SK-N-SH (cell line): Measurements from ENCODE around the gene ARHGEF40. TPM values are rescaled to one million over a fixed set of nuclear protein-coding genes. Genes with fewer than 3 reads are reported as not detected.
A peak's percentile ranks its signal among the peaks of the same experiment; 100 is the strongest.

ENCODE experiments used
- CTCF ChIA-PET: fragments of 300-600, 350-600 bp; formaldehyde crosslinking; extraction: SDS; loops from one replicate; lab custom pipeline; 2021; lab: Yijun Ruan, JAX
- POLR2A ChIA-PET: fragments of 350-600 bp; sonication (Branson Sonifier 250); formaldehyde crosslinking; extraction: SDS; loops from one replicate; lab custom pipeline; 2020; ENCODE audit warnings: antibody characterized with exemption, inconsistent platforms; lab: Yijun Ruan, JAX
- DNase-seq: peaks from one replicate; pipeline ENCODE4 v3.0.0; 2012
- H2AFZ ChIP-seq: fragments of 200-600 bp; sonication (generic); 2 replicates; pipeline ENCODE4 v1.8.1; 2016; ENCODE audit warnings: antibody characterized with exemption, mild to moderate bottlenecking, low read depth
- H3F3A ChIP-seq: fragments of 200-600 bp; sonication (generic); replicated peaks from 2 replicates; pipeline ENCODE3; 2016; ENCODE audit warnings: antibody characterized with exemption, mild to moderate bottlenecking; ENCODE audit not compliant: insufficient read depth
- H3K27ac ChIP-seq, 2 experiments: fragments of 200-500 bp in 1 of 2; fragments of 200-600 bp in 1 of 2; sonication (Bioruptor generic) in 1 of 2; sonication (generic), shearing (Covaris generic) in 1 of 2; 2 replicates each; pipeline versions ENCODE4 v1.5.1 to v1.6.1; 2014 to 2016; ENCODE audit warnings: low read depth in 2 of 2, inconsistent platforms in 1 of 2, low read length in 1 of 2, mild to moderate bottlenecking in 1 of 2, mixed read lengths in 1 of 2
- H3K27me3 ChIP-seq: fragments of 200-600 bp; sonication (generic), shearing (Covaris generic); 2 replicates; pipeline ENCODE4 v1.6.1; 2016; ENCODE audit warnings: mixed run types; ENCODE audit not compliant: insufficient read depth
- H3K36me3 ChIP-seq, 2 experiments: fragments of 200-500 bp in 1 of 2; fragments of 200-600 bp in 1 of 2; sonication (Bioruptor generic) in 1 of 2; sonication (generic) in 1 of 2; replicated peaks in 1 of 2; 2 replicates each; pipeline versions ENCODE3 to v1.5.1; 2014 to 2016; ENCODE audit warnings: low read length in 1 of 2, mild to moderate bottlenecking in 1 of 2; ENCODE audit not compliant: insufficient read depth in 2 of 2, control insufficient read depth in 1 of 2
- H3K4me1 ChIP-seq, 2 experiments: fragments of 200-500 bp in 1 of 2; fragments of 200-600 bp in 1 of 2; sonication (Bioruptor generic) in 1 of 2; sonication (generic), shearing (Covaris generic) in 1 of 2; 2 replicates each; pipeline versions ENCODE4 v1.5.1 to v1.6.1; 2014 to 2016; ENCODE audit warnings: low read depth in 1 of 2, low read length in 1 of 2, mixed run types in 1 of 2; ENCODE audit not compliant: insufficient read depth in 2 of 2, control insufficient read depth in 1 of 2
- H3K4me2 ChIP-seq: fragments of 200-600 bp; sonication (generic), shearing (Covaris generic); 2 replicates; pipeline ENCODE4 v1.6.1; 2017; ENCODE audit warnings: mixed run types
- H3K4me3 ChIP-seq, 2 experiments: fragments of 200-500 bp in 1 of 2; fragments of 200-600 bp in 1 of 2; sonication (Bioruptor generic) in 1 of 2; sonication (generic), shearing (Covaris generic) in 1 of 2; 2 replicates each; pipeline versions ENCODE4 v1.5.1 to v1.8.1; 2014 to 2016; ENCODE audit warnings: low read depth in 2 of 2, inconsistent platforms in 1 of 2, low read length in 1 of 2, mild to moderate bottlenecking in 1 of 2, mixed read lengths in 1 of 2, moderate library complexity in 1 of 2
- H3K79me2 ChIP-seq: fragments of 200-600 bp; sonication (generic); 2 replicates; pipeline ENCODE4 v1.8.1; 2017; ENCODE audit warnings: mild to moderate bottlenecking; ENCODE audit not compliant: insufficient read depth
- H3K9ac ChIP-seq: fragments of 200-600 bp; sonication (generic); 2 replicates; pipeline ENCODE4 v1.6.1; 2017; ENCODE audit warnings: mixed run types
- H3K9me2 ChIP-seq: fragments of 200-600 bp; sonication (generic); 2 replicates; pipeline ENCODE4 v1.6.1; 2017; ENCODE audit warnings: mixed run types
- H3K9me3 ChIP-seq: fragments of 200-600 bp; sonication (generic); 2 replicates; pipeline ENCODE4 v1.6.1; 2017; ENCODE audit warnings: mixed run types, mild to moderate bottlenecking, moderate library complexity
- H4K20me1 ChIP-seq: fragments of 200-600 bp; sonication (generic); 2 replicates; pipeline ENCODE4 v1.6.1; 2017; ENCODE audit warnings: mild to moderate bottlenecking, mixed run types; ENCODE audit not compliant: insufficient read depth
- EP300 ChIP-seq, 2 experiments: IDR thresholded peaks; 2 replicates each; pipeline versions ENCODE4 v1.4.0 to v1.6.1; 2012; ENCODE audit warnings: borderline replicate concordance in 1 of 2, low read depth in 1 of 2, low read length in 1 of 2
- EZH2phosphoT487 ChIP-seq: fragments of 200-600 bp; sonication (generic); IDR thresholded peaks from 2 replicates; pipeline ENCODE4 v1.6.1; 2017; ENCODE audit warnings: low read depth, mixed run types, mild to moderate bottlenecking, antibody characterized with exemption, moderate library complexity, borderline replicate concordance
- FOXJ3 ChIP-seq: sonication (generic); formaldehyde crosslinking; IDR thresholded peaks from 2 replicates; pipeline ENCODE4 v1.5.1; 2020; ENCODE audit warnings: mild to moderate bottlenecking, missing genetic modification reagents
- GABPA ChIP-seq: IDR thresholded peaks from 2 replicates; pipeline ENCODE4 v1.4.0; 2012; ENCODE audit warnings: low read depth, mild to moderate bottlenecking
- GATA2 ChIP-seq: sonication (generic); formaldehyde crosslinking; IDR thresholded peaks from 2 replicates; pipeline ENCODE4 v1.5.0; 2020; ENCODE audit warnings: mild to moderate bottlenecking, missing genetic modification reagents
- JUND ChIP-seq: IDR thresholded peaks from 2 replicates; pipeline ENCODE4 v1.4.0; 2012
- MAX ChIP-seq: IDR thresholded peaks from 2 replicates; pipeline ENCODE4 v1.4.0; 2012; ENCODE audit warnings: low read depth
- MXI1 ChIP-seq: IDR thresholded peaks from 2 replicates; pipeline ENCODE4 v1.6.1; 2012; ENCODE audit warnings: mild to moderate bottlenecking, low read depth, low read length, improper control_type of control experiment
- NRF1 ChIP-seq: IDR thresholded peaks from 2 replicates; pipeline ENCODE4 v1.6.1; 2012; ENCODE audit warnings: low read depth, mild to moderate bottlenecking, low read length
- PBX3 ChIP-seq: IDR thresholded peaks from 2 replicates; pipeline ENCODE4; 2012
- POLR2AphosphoS5 ChIP-seq: IDR thresholded peaks from 2 replicates; pipeline ENCODE4 v1.6.1; 2012; ENCODE audit warnings: low read depth, low read length
- RCOR1 ChIP-seq: fragments of 150-350 bp; IDR thresholded peaks from 2 replicates; pipeline ENCODE4 v1.6.1; 2017; ENCODE audit warnings: antibody characterized with exemption, low read length
- RFX5 ChIP-seq: IDR thresholded peaks from 2 replicates; pipeline ENCODE4 v1.6.1; 2012; ENCODE audit warnings: mild to moderate bottlenecking, improper control_type of control experiment, low read length
- TCF12 ChIP-seq: IDR thresholded peaks from 2 replicates; pipeline ENCODE4 v1.4.0; 2012
- USF2 ChIP-seq: fragments of 150-350 bp; IDR thresholded peaks from 2 replicates; pipeline ENCODE4 v1.6.1; 2017; ENCODE audit warnings: antibody characterized with exemption, low read length, low read depth, borderline replicate concordance
- YY1 ChIP-seq: IDR thresholded peaks from 2 replicates; pipeline ENCODE4 v1.4.0; 2012; ENCODE audit warnings: low read depth, mild to moderate bottlenecking
- WGBS: methylation state at CpG from one replicate; pipeline ENCODE4 v1.1.6; 2017; ENCODE audit warnings: low lambda C conversion rate; 5-methylcytosine and 5-hydroxymethylcytosine counted together
- polyA plus RNA-seq, 3 experiments: library from polyadenylated mRNA; depleted of rRNA; stranded (reverse); fragments of >200 nt; gene quantifications; 2 replicates each; pipeline ENCODE4 v1.2.3, GENCODE V29; 2012
- TF ChIP-seq, protein P1 (sequence below): IDR thresholded peaks from 2 replicates; pipeline ENCODE4 v1.4.0; 2012; ENCODE audit warnings: low read depth, borderline replicate concordance
- TF ChIP-seq, protein P2 (sequence below): IDR thresholded peaks from 2 replicates; pipeline ENCODE4 v1.4.0; 2012; ENCODE audit warnings: low read depth, borderline replicate concordance

ARHGEF40 gene
- polyA plus RNA-seq, 1 of the 3 experiments (the other 2 are of a cell fraction): 58.8 TPM

GRCh38 chr14:21098892-21099595, 28.9 kb downstream of the ARHGEF40 start:
- 8% methylated on average over 16 of the region's 16 CpGs for WGBS
- H3K9ac ChIP-seq: peak overlapping the region; percentile 68

DNA sequence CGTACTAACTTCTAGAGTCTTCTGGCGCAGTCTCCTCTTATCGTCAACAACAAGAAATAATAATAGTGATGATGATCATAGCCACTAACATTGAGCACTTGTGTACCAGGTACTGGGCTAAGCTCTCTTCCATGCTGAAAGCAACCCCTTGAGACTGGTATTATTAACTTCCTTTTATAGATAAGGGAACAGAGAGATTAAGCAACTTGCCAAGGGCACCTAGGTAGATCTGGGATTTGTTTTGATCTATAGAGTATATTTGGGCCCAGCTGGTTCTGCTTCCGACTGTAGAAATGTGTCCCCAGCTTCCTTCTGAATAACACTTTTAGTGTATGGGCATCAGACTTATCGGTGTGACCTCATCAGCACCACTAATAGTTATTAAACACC, 29.5 kb downstream of the ARHGEF40 start:
- Histone ChIP-seq H3K27me3 (no peaks in the 10 kb centered on the region), H3K9me2 (no peaks in the 10 kb centered on the region), H3F3A (peaks cover 42% of the 10 kb centered on the region), H2AFZ (no peak overlapping the region), H3K79me2 (no peaks in the 10 kb centered on the region), H3K9me3 (no peaks in the 10 kb centered on the region), H3K9ac (peak overlapping the region; percentile 68; the same call in 1 of the 2 replicates), H3K36me3 (no peaks in the 10 kb centered on the region), H3K27ac (peak overlapping the region in 1 of 2 experiments; percentile 94; a peak in 2 of 4 replicates), H4K20me1 (peaks cover 3% of the 10 kb centered on the region; the same call in 1 of the 2 replicates), H3K4me1 (peaks cover 27 to 31% of the 10 kb centered on the region in 2 experiments), H3K4me3 (peak overlapping the region; percentile 68 to 76), H3K4me2 (peak overlapping the region; percentile 75)
- POLR2A ChIA-PET: no interaction called here
- 87% methylated on average over 5 of the region's 5 CpGs for WGBS
- CTCF ChIA-PET: interaction anchor here (1.0 to 20.5 kb wide), 6 partner anchors 10 to 83 kb away, joined by 3 to 555 read pairs (median 6); partner anchors contain the start of genes ARHGEF40 and NDRG2
- no peak for DNase-seq
- TF ChIP-seq, protein P1, sequence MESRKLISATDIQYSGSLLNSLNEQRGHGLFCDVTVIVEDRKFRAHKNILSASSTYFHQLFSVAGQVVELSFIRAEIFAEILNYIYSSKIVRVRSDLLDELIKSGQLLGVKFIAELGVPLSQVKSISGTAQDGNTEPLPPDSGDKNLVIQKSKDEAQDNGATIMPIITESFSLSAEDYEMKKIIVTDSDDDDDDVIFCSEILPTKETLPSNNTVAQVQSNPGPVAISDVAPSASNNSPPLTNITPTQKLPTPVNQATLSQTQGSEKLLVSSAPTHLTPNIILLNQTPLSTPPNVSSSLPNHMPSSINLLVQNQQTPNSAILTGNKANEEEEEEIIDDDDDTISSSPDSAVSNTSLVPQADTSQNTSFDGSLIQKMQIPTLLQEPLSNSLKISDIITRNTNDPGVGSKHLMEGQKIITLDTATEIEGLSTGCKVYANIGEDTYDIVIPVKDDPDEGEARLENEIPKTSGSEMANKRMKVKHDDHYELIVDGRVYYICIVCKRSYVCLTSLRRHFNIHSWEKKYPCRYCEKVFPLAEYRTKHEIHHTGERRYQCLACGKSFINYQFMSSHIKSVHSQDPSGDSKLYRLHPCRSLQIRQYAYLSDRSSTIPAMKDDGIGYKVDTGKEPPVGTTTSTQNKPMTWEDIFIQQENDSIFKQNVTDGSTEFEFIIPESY: no peak
- TF ChIP-seq FOXJ3 (CRISPR knock-in tag) (no peak), MXI1 (no peak), TCF12 (no peak), RFX5 (no peak), GATA2 (no peak), MAX (no peak), JUND (no peak), PBX3 (no peak), RCOR1 (no peak), NRF1 (no peak), POLR2AphosphoS5 (no peak), EP300 (IDR thresholded peaks at IDR 0.05; ENCODE audit: borderline replicate concordance in 1 of 2, low read depth in 1 of 2, low read length in 1 of 2) (no peak), USF2 (no peak), EZH2phosphoT487 (no peak), YY1 (no peak)
- TF ChIP-seq, protein P2, sequence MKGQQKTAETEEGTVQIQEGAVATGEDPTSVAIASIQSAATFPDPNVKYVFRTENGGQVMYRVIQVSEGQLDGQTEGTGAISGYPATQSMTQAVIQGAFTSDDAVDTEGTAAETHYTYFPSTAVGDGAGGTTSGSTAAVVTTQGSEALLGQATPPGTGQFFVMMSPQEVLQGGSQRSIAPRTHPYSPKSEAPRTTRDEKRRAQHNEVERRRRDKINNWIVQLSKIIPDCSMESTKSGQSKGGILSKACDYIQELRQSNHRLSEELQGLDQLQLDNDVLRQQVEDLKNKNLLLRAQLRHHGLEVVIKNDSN: no peak

More at GRCh38 chr14:21098892-21099595, 28.9 kb downstream of the ARHGEF40 start:
- Histone ChIP-seq H3K27me3 (no peaks in the 10 kb centered on the region), H3K79me2 (no peaks in the 10 kb centered on the region), H3K9me3 (no peaks in the 10 kb centered on the region), H3K9me2 (no peaks in the 10 kb centered on the region), H4K20me1 (peaks cover 6% of the 10 kb centered on the region; the same call in 1 of the 2 replicates), H2AFZ (peak overlapping the region; percentile 89), H3K4me1 (peaks cover 30 to 34% of the 10 kb centered on the region in 2 experiments), H3F3A (peaks cover 38% of the 10 kb centered on the region), H3K27ac (peak overlapping the region; percentile 24 to 94; a peak in 3 of 4 replicates), H3K4me3 (peak overlapping the region; percentile 68 to 76), H3K36me3 (no peaks in the 10 kb centered on the region), H3K4me2 (peak overlapping the region; percentile 75)
- TF ChIP-seq MXI1: peak; percentile 38; the same call in 1 of the 2 replicates
- no peak for TF ChIP-seq GABPA
- ChIA-PET POLR2A (interaction anchor here (1.0 to 3.9 kb wide), 2 partner anchors 28 to 98 kb away, joined by 4 to 19 read pairs; partner anchors contain the start of gene ARHGEF40), CTCF (interaction anchor here (1.1 to 20.5 kb wide), 8 partner anchors 14 to 83 kb away, joined by 3 to 555 read pairs (median 6); partner anchors contain the start of genes ARHGEF40 and NDRG2)
- DNase-seq: peak; percentile 46
